Activated gamma-delta T cell treated with anti-CD3 and anti-CD28 coated beads, Interleukin-2, amount 50 U/mL, for 16 hours (primary cell): ENCODE data around the gene IRX4.

ENCODE experiments used
- DNase-seq: peaks from one replicate; pipeline ENCODE4 v3.0.0-alpha.2; 2020; ENCODE audit warnings: low read depth

IRX4 gene

DNA sequence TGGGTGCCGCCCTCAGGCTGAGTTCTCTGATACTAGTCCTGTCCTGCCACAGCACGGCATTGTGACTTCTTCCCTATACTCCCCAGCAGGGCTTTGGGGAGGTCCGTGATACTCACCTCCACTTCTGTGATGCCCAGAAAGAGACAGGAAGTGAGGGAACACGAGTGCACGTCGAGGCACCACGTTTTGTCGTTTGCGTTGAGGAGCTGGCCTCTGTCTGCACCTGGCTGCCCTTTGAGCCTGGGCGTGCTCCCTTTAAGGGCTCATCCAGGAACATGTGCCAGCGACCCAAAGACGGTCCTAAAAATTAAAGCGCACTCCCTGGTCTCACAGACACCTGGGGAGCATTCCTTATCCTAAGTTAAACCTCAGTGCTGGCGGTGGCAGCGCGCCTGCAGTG lies 8.7 kb upstream of the IRX4 start:
- DNase-seq, result no peak

- no peak for DNase-seq
Measured at GRCh38 chr5:1890296-1890695, 7.6 kb upstream of the IRX4 start.

GRCh38 chr5:1889321-1890065 lies 6.8 kb upstream of the IRX4 start:
- DNase-seq, result no peak

- no peak for DNase-seq
Measured at GRCh38 chr5:1888541-1889251, 6.0 kb upstream of the IRX4 start.

DNA sequence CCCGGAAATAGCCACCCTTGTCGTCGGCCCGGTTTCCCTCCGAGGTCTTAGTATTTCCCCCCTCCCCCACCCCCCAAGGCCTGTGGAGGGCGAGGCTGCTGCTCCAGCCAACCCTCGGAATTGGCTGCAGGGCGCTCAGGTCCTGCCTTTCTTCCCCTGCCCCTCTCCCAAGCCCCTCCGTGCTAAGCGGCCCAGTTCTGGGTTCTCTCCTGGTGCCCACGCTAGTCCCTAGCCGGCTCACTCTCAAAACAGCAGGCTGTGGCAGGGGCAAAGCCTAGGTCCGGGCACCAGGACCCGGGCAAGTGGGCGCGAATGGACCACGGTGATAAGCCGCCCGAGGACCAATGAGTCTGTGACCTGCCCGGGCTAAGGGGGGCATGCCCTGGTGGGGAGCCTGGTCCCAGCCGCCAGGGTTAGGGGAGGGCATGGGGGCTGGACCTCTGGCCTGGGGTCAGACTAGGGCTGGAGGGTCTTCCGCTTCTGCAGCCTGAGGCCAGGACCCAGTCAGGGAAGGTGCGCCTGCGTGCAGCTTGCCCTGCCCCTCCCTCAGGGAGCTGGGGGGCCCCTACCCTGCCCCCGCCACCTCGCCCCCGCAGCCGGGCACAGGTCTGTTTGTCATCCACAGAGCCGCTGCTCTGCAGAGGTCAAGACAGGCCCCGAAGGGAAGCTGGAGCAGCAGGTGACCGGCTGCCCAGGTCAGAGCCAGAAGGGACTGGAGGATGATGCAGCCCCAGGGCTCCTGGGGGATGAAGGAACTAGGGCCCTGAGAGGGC lies 5.0 kb upstream of the IRX4 start:
- DNase-seq, result no peak

- no peak for DNase-seq
Measured at GRCh38 chr5:1886846-1887587, 4.3 kb upstream of the IRX4 start.

DNA sequence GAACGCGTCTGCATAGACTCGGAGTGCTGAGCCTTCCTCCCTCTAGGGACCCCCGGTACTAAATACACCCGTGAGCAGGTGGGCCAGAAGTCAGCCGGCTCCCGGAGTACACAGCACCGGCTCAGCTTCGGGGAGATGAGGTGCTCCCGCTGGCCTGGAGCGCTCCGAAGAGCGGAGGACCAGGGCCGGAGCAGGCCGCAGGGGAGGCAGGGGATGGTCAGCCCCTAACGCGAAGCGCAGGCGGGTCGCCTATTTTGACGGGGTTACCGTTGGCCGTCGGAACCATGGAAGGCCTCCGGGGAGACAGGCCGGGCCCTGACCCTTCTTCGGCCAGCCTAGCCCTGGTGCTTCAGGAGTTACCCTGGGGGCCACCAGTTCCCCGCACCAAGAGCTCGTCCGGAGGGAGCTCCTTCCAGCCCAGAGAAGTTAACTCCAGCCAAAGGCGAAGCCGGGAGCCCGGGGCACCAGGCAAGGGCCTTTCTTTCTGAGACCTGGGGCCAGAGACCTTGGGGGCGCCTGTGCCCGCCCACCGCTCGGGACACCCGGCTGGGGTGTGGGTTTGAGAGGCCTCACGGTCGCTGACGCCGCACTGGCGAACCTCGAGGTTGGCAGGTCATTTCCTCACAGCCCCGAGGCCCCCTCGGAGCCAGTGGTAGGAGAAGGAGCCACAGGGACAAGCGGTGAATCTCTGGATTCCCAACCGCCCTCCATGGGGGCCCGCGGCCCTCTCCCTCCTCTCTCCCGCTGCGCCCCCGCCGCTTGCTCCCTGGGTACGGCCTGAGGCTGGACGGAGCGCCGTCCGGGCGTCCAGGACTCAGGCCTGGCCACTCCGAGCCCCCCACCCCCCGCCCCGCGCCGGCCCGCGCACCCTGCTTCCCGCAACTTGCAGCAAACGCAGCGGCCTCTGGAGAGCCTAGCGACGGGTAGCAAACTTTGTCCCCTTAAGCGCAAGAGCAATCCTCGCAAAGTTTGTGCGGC lies 3.4 kb upstream of the IRX4 start:
- DNase-seq, result no peak

GRCh38 chr5:1885404-1885755 lies 2.7 kb upstream of the IRX4 start:
- DNase-seq, result no peak

DNA sequence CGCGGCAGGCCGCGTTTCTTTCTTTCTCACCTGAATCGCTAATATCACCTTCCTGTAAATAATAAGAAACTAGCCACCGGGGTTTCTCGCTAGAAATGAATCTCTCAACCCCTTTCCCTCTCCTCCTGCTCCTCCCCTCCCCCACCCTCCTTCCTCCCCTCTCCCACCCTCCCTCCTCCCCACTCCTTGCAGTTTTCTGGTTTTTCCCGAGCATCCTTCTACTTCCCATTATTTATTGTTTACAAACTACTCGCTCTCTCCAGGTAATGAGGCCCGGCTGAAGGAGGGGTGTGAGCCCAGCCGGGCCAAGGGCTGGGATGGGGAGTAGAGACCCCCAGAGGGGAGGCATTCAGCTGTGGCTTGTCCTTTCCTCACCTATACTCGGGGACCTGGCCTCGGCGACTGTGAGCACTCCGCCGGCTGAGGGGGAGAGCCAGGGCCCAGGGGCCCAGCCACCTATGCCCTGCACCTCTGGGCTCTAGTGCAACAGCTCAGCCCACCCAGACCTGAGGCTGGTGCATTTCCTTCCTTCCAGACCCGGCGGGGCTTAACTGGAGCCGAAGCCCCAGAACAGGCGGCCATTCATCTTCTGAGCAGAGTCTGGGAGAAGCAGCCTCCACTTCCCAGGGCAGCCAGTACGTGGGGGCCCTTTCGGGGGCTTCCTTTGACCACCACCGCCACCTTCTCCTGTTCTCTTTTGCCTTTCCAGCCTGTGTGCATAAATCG lies 2.1 kb upstream of the IRX4 start:
- DNase-seq, result no peak

GRCh38 chr5:1883925-1884677 lies 1.4 kb upstream of the IRX4 start:
- DNase-seq, result no peak

DNA sequence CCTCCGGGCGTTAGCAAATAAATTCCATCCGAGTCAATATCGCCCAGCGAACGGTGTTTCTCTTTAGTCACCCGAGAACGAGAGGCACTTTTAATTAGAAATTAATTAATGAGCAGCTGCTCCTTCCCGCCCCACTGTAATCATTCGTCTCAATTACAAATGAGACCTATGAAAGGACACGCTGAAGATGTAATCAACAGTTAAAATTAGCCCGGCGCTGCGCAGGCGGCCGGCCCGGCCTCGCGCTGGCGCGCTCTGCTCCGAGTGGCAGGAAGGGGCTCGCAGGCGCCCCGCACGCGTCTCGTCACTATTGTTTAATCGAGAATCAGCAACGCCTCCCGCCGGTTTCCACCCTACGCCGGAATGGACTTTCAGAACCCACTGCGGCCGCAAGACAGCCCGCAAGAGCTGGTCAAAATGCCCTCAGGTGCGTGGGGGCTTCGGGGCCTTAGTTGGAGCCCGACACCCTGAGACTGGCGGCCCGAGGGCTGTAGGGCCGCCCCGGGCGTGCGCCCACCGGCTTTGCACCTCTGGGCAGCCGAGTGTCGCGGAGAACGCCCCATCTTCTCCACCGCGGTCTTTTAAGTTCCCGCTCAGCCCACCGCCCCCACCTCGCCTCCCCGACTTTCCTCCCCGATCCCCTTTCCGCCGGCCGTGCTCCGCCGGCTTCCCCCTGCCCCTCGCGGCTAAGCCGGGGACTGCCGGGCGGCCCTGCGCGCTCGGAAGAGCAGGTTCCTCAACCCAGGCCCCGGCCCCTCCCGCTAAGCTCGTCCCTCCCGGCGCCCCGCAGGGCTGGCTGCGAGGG lies 597 bp upstream of the IRX4 start:
- no peak for DNase-seq

GRCh38 chr5:1881731-1882336 lies 891 bp downstream of the IRX4 start:
- no peak for DNase-seq

DNA sequence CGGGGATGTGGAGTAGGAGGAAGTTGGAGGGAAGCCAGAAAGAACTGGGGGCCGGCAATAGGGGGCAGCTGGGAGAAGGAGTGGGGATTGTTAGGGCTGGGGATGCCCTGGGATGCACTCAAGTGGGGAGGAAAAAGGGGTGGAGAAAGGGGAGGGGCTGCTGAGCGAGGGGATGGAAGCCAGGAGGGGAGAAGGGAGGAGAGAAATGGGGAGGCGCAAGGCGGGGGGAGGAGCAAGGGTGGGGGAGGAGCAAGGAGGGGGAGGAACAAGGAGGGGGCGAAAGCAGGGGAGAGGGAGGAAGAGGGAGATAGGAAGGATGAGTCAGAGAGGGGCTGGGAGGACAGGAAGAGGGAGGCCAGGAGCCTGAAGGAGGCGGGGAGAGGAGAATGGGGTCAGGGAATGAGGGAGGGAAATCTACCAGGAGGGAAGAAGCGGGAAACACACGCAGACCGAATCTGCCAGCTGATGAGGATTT lies 1.6 kb downstream of the IRX4 start:
- DNase-seq, result no peak

DNA sequence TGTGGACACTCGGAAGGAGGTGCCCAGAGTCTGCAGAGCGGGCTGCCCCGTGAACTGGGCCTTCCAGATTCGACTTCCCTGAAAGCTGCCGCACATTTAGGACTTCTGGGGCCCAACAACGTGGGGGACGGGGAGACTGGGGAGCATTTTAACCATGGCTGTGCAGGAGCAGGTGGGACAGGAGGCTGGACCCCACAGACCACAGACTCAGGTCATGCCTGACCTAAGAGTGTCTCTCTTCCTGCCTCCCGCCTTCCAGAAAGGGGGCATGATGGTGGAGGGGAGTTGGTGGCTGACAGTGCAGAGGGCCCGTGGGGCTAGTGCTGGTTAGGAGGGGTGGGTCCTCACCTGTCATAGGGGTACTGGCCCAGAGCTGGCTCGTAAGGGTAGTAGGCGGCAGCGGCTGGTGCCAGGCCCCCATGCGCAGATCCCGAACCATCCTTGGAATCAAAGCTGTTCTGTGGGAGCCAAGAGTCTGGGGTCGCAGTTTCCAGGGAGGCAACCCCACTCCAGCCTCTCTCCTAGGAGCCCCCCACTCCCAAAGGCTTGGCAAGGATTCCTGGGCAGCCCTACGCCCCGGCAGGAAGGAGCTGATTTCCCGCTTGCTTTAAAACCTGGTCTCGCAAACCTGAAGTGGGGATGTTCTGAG lies 2.2 kb downstream of the IRX4 start:
- no peak for DNase-seq

DNA sequence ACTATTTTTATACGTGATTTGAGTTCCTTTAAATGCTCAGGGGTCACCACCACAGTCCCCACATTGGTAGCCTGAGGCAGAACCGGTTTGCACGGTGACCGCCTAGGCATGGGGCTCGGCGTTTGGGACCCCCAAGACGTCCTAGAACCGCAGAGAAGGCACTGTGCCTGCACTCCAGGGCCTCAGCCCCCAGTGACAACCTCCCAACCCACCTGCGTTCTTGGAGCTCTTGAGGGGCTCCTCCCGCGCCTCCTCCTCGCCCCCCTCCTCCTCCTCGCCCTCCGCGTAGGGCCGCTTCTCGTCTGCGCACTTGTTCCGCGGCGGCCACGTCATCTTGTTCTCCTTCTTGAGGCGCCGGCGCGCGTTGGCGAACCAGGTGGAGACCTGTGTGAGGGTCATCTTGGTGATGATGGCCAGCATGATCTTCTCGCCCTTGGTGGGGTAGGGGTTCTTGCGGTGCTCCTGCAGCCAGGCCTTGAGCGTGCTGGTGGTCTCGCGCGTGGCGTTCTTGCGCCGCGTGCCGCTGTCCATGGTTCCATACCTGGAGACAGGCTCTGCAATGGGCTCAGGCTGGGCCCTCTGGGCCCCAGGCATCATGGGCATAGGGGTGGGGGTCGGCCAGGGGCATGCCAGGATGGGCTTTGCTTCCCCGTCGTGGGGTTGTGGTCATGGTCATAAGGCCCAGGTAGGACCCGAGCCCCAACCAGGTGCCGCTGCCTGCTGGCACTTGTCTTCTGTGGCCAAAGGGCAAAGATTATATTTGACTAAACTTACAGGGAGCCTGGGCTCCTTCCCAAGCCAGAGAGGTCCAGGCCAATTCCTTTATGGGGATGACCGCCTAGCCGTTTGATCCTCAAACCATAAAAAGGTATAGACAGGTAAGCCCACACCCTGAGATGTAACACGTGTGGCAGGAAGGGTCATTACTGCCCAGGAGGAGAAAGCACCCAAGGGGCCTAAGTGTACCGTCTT lies 3.1 kb downstream of the IRX4 start:
- DNase-seq, result no peak

- no peak for DNase-seq
Measured at GRCh38 chr5:1878050-1878849, 4.5 kb downstream of the IRX4 start.
